ENCODE results near the gene NISCH. TPM values are rescaled to one million over a fixed set of nuclear protein-coding genes. Genes with fewer than 3 reads are reported as not detected.

Gene NISCH
- total RNA-seq, 3 donors from 2014 or later: 67.7 to 119 (median 108) TPM

DNA sequence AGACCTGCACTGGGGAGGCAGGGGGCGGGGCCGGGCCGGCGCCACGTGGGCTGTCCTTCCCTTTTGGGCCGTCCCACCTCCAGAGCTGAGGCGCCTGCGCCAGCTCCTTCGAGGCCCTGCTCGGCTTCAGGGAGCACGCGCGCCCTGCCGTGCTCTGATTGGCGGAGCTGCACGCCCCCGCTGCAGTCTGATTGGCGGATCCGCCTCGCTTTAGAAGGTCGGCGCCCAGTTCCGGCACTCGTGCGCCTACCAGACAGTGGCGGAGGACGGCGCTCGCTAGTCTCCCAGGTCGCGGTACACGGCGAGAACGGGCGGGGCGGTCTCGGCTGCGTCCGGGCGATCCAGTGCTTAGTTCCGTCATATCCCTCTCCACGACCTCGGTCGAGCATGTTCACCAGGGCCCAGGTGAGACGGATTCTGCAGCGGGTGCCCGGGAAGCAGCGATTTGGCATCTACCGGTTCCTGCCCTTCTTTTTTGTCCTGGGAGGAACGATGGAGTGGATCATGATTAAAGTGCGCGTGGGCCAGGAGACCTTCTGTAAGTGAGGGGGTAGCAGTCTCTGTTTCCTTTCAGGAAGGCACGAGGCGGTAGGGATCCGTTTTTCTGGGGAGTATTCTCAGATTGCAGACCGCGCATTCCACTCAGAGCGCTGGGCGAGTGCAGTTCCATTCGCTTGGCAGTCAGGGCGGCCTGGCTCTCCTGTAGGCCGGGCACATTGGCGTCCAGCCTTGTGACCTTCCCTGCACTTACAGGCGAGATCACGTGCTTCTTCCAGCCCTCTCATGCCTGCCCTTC is 81.2 kb downstream of the NISCH start, which contains the start of gene UQCC5:
TSS of gene UQCC5 (plus strand) at position 237 of the 796 bp plus-strand sequence. CDS start at position 388, 151 bp downstream.
- TF ChIP-seq POLR2AphosphoS5 (IDR thresholded peaks at IDR 0.05) (peak; percentile 79 to 94 (median 94)), POLR2A (IDR thresholded peaks at IDR 0.05) (peak; percentile 93)
- TF ChIP-seq, protein P1, sequence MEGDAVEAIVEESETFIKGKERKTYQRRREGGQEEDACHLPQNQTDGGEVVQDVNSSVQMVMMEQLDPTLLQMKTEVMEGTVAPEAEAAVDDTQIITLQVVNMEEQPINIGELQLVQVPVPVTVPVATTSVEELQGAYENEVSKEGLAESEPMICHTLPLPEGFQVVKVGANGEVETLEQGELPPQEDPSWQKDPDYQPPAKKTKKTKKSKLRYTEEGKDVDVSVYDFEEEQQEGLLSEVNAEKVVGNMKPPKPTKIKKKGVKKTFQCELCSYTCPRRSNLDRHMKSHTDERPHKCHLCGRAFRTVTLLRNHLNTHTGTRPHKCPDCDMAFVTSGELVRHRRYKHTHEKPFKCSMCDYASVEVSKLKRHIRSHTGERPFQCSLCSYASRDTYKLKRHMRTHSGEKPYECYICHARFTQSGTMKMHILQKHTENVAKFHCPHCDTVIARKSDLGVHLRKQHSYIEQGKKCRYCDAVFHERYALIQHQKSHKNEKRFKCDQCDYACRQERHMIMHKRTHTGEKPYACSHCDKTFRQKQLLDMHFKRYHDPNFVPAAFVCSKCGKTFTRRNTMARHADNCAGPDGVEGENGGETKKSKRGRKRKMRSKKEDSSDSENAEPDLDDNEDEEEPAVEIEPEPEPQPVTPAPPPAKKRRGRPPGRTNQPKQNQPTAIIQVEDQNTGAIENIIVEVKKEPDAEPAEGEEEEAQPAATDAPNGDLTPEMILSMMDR (IDR thresholded peaks at IDR 0.05): no peak
- peak; percentile 98 for DNase-seq (ENCODE audit: low spot score in 2 of 2)
- no peaks in the 10 kb centered on the region for H3K9me3 ChIP-seq
- H3K4me3 ChIP-seq: peak within 1 kb of the TSS; percentile 66 to 76 (median 69)
- no peaks in the 10 kb centered on the region for H3K27me3 ChIP-seq
- no peaks in the 10 kb centered on the region for H3K36me3 ChIP-seq
- H3K4me1 ChIP-seq: peaks cover 16 to 19% of the 10 kb centered on the region in 2 donors
- peak within 1 kb of the TSS; percentile 87 to 89 for H3K27ac ChIP-seq
- intact Hi-C loops (cut with DNase I; ENCODE audit: low total_unique reads): loop anchor here (10.0 kb wide), 2 partner anchors 62 to 168 kb away; partner anchors contain the start of genes GLT8D1 and SPCS1

- Histone ChIP-seq H3K27me3 (no peaks in the 10 kb centered on the region), H3K27ac (peak overlapping the region; percentile 87 to 89), H3K4me1 (peaks cover 15 to 16% of the 10 kb centered on the region in 2 donors), H3K4me3 (peak overlapping the region; percentile 66 to 76 (median 69)), H3K9me3 (no peaks in the 10 kb centered on the region), H3K36me3 (no peaks in the 10 kb centered on the region)
- TF ChIP-seq POLR2A (IDR thresholded peaks at IDR 0.05) (no peak), POLR2AphosphoS5 (IDR thresholded peaks at IDR 0.05) (no peak)
- TF ChIP-seq, protein P1 (IDR thresholded peaks at IDR 0.05): no peak
- peak in 1 of 2 donors; percentile 18 for DNase-seq (ENCODE audit: low spot score in 2 of 2)
- intact Hi-C loops (cut with DNase I; ENCODE audit: low total_unique reads): loop anchor here (10.0 kb wide), 2 partner anchors 62 to 168 kb away; partner anchors contain the start of genes GLT8D1 and SPCS1
Measured at GRCh38 chr3:52537165-52537620, 81.8 kb downstream of the NISCH start.

GRCh38 chr3:52537726-52538421 is 82.5 kb downstream of the NISCH start:
- Histone ChIP-seq H3K27me3 (no peaks in the 10 kb centered on the region), H3K27ac (peak overlapping the region; percentile 87 to 89), H3K4me3 (peak overlapping the region; percentile 66 to 76 (median 69)), H3K9me3 (no peaks in the 10 kb centered on the region), H3K36me3 (no peaks in the 10 kb centered on the region), H3K4me1 (peaks cover 10 to 16% of the 10 kb centered on the region in 2 donors)
- intact Hi-C loops (cut with DNase I; ENCODE audit: low total_unique reads): loop anchor here (10.0 kb wide), 2 partner anchors 63 to 167 kb away; partner anchors contain the start of genes GLT8D1 and SPCS1
- DNase-seq (ENCODE audit: low spot score in 2 of 2): no peak
- no peak for TF ChIP-seq POLR2AphosphoS5 (IDR thresholded peaks at IDR 0.05)
- TF ChIP-seq, protein P1 (IDR thresholded peaks at IDR 0.05): no peak
- TF ChIP-seq POLR2A (IDR thresholded peaks at IDR 0.05): no peak

- Histone ChIP-seq H3K27me3 (no peaks in the 10 kb centered on the region), H3K9me3 (no peaks in the 10 kb centered on the region), H3K27ac (peak overlapping the region in 1 of 2 donors; percentile 33), H3K4me3 (no peak overlapping the region), H3K36me3 (no peaks in the 10 kb centered on the region), H3K4me1 (peaks cover 9 to 11% of the 10 kb centered on the region in 2 donors)
- intact Hi-C loops (cut with DNase I; ENCODE audit: low total_unique reads): loop anchor here (10.0 kb wide), 2 partner anchors 64 to 166 kb away; partner anchors contain the start of genes GLT8D1 and SPCS1
- DNase-seq (ENCODE audit: low spot score in 2 of 2): no peak
- TF ChIP-seq POLR2A (IDR thresholded peaks at IDR 0.05) (no peak), POLR2AphosphoS5 (IDR thresholded peaks at IDR 0.05) (no peak)
- TF ChIP-seq, protein P1 (IDR thresholded peaks at IDR 0.05): no peak
Measured at GRCh38 chr3:52539010-52539653, 83.7 kb downstream of the NISCH start.

Data from breast epithelium (tissue), 4 donors.